Measurements from ENCODE around the gene TNFRSF4. TPM values are rescaled to one million over a fixed set of nuclear protein-coding genes. Genes with fewer than 3 reads are reported as not detected.

TNFRSF4 gene
- total RNA-seq, 4 donors from 2014 or later = 0.69 to 1.4 TPM; not detected in 2

DNA sequence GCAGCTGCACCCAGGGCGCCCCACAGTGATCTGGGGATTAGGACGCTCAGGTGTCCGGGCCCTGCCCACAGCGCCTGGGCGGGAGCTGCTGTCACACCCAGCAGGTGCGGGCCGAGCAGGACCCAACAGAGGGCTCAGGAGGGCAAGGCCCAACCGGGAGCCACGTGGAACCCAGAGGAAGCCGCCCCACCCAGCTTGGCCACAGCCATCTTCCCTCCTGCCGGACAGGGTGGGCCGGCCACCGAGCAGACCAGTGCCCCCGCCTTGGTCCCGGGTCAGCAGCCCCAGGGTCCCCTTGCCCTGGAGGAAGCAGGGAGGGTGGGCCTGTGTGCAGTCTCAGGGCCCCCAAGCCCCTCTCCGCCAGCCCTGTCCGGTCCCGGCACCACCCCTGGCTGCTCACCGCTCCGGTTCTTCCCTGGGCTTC is 46.5 kb downstream of the TNFRSF4 start:
- DNase-seq (ENCODE audit: low spot score in 2 of 2) = no peak
- TF ChIP-seq, protein P1, sequence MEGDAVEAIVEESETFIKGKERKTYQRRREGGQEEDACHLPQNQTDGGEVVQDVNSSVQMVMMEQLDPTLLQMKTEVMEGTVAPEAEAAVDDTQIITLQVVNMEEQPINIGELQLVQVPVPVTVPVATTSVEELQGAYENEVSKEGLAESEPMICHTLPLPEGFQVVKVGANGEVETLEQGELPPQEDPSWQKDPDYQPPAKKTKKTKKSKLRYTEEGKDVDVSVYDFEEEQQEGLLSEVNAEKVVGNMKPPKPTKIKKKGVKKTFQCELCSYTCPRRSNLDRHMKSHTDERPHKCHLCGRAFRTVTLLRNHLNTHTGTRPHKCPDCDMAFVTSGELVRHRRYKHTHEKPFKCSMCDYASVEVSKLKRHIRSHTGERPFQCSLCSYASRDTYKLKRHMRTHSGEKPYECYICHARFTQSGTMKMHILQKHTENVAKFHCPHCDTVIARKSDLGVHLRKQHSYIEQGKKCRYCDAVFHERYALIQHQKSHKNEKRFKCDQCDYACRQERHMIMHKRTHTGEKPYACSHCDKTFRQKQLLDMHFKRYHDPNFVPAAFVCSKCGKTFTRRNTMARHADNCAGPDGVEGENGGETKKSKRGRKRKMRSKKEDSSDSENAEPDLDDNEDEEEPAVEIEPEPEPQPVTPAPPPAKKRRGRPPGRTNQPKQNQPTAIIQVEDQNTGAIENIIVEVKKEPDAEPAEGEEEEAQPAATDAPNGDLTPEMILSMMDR (IDR thresholded peaks at IDR 0.05) = no peak
- TF ChIP-seq POLR2A (IDR thresholded peaks at IDR 0.05) = no peak
- 83 to 100% methylated on average over 2 to 18 of the region's 20 CpGs for WGBS, 2 donors
- intact Hi-C loops (cut with DNase I; ENCODE audit: low total_unique reads) = no loop called here
- no peak overlapping the region for H3K4me3 ChIP-seq (ENCODE audit: low read depth, poor library complexity, severe bottlenecking)

DNA sequence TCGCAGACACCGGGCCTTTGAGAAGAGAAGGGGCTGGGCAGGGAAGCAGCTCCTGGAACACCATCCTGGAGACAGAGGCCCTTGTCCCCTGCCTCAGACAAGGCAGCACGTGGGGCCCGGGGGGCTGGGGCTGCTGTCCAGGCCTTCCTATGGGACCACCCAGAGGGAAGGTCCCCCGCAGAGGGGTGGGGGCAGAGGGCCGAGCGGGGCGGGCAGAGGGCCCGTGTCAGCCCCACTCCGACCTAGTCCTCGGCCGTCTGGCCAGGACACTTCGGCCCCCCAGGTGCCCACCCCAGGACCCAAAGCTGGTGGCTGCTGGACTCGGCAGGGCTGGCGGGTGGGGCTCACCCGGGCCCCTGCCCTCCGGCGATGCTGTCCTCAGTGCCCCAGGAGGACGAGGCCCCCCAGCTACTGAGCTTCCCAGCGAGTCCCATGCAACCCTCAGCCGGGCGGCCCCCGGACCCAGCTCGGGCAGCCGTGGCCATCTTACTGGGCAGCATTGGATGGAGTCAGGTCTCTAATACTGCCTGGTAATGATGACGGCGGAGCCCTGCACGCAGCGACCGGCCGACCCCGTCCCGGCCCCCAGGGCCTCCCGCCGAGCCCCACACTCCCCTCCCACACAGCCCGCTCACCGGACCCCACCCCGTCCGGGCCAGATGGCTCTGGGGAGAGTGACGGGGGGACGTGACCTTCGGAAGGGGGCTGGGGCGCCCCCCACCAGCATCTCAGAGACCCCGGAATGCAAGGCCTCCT is 47.1 kb downstream of the TNFRSF4 start:
- DNase-seq (ENCODE audit: low spot score in 2 of 2) = no peak
- no peak overlapping the region for H3K4me3 ChIP-seq (ENCODE audit: low read depth, poor library complexity, severe bottlenecking)
- TF ChIP-seq, protein P1 (IDR thresholded peaks at IDR 0.05) = no peak
- intact Hi-C loops (cut with DNase I; ENCODE audit: low total_unique reads) = no loop called here
- WGBS, 2 donors = 72 to 78% methylated on average over 5 to 31 of the region's 44 CpGs

DNA sequence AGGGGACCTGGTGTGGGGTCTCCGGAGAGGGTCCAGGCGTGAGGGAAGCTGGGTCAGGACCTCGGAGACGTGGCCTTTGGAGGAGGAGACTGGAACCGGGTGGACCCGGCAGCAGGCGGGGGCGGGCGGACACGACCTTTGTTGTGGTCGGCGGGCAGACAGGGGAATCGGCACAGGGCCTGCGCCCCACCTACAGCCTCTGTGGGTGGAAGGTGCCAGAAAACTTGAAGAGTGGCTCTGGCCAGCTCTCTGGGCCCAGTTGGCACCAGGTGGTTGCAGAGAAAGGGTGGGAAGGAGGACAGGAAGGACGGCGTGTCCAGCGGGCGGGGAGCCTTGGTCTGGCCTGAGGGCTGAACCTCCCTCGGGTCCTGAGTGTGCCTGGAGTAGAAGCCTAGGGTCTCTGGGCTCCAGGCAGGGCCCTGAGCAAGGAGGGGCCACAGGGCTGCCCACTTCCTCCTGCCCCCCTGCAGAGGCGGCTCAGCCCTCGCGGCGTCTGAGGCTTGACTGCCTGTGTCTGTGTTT is 48.0 kb downstream of the TNFRSF4 start:
- no peak overlapping the region for H3K4me3 ChIP-seq (ENCODE audit: low read depth, poor library complexity, severe bottlenecking)
- intact Hi-C loops (cut with DNase I; ENCODE audit: low total_unique reads) = no loop called here
- no peak for DNase-seq (ENCODE audit: low spot score in 2 of 2)
- TF ChIP-seq, protein P1 (IDR thresholded peaks at IDR 0.05) = no peak
- TF ChIP-seq POLR2A (IDR thresholded peaks at IDR 0.05) = no peak
- WGBS, 2 donors = 44 to 56% methylated on average over 18 to 23 of the region's 23 CpGs

DNA sequence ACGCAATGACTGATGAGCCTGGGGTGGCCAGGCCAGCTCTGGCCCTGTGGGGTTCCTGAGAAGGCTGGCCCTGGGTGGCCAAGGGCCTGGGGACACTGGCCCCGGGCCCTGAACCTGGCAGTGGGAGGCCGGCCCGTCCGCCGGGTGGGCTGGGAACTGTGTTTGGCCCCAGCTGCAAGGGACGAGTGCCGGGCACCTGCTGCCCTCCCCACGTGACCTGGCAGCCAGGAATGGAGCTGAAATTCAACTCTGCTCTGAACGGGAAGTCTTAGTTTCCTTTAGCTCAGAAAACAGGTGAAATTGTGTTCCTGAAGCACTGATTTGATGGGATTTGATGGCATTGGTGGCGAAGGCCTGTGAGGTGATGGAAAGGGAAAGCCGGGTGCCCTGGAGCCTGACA is 48.5 kb downstream of the TNFRSF4 start:
- no peak for TF ChIP-seq POLR2A (IDR thresholded peaks at IDR 0.05)
- TF ChIP-seq, protein P1 (IDR thresholded peaks at IDR 0.05) = no peak
- intact Hi-C loops (cut with DNase I; ENCODE audit: low total_unique reads) = no loop called here
- 45 to 74% methylated on average over 6 to 9 of the region's 12 CpGs for WGBS, 2 donors
- DNase-seq (ENCODE audit: low spot score in 2 of 2) = no peak
- H3K4me3 ChIP-seq (ENCODE audit: low read depth, poor library complexity, severe bottlenecking) = no peak overlapping the region

GRCh38 chr1:1164701-1165451 is 49.1 kb downstream of the TNFRSF4 start:
- TF ChIP-seq POLR2A (IDR thresholded peaks at IDR 0.05) = no peak
- TF ChIP-seq, protein P1 (IDR thresholded peaks at IDR 0.05) = no peak
- DNase-seq (ENCODE audit: low spot score in 2 of 2) = no peak
- intact Hi-C loops (cut with DNase I; ENCODE audit: low total_unique reads) = no loop called here
- WGBS, 2 donors = 46 to 59% methylated on average over 27 to 47 of the region's 48 CpGs
- H3K4me3 ChIP-seq (ENCODE audit: low read depth, poor library complexity, severe bottlenecking) = no peak overlapping the region

All from lower leg skin (tissue), 4 donors.